HTR-8/SVneo (cell line): Measurements from ENCODE around the gene GRID2IP.

Experiments
- DNase-seq: peaks from one replicate; pipeline ENCODE4 v3.0.0; 2011; ENCODE audit warnings: low spot score, mixed read lengths; ENCODE audit not compliant: insufficient read length
- FAIRE-seq: peaks from 2 replicates; lab custom pipeline; 2011; peaks lifted over from hg19 to GRCh38; lab: Jason Lieb, UNC

The GRID2IP gene

DNA sequence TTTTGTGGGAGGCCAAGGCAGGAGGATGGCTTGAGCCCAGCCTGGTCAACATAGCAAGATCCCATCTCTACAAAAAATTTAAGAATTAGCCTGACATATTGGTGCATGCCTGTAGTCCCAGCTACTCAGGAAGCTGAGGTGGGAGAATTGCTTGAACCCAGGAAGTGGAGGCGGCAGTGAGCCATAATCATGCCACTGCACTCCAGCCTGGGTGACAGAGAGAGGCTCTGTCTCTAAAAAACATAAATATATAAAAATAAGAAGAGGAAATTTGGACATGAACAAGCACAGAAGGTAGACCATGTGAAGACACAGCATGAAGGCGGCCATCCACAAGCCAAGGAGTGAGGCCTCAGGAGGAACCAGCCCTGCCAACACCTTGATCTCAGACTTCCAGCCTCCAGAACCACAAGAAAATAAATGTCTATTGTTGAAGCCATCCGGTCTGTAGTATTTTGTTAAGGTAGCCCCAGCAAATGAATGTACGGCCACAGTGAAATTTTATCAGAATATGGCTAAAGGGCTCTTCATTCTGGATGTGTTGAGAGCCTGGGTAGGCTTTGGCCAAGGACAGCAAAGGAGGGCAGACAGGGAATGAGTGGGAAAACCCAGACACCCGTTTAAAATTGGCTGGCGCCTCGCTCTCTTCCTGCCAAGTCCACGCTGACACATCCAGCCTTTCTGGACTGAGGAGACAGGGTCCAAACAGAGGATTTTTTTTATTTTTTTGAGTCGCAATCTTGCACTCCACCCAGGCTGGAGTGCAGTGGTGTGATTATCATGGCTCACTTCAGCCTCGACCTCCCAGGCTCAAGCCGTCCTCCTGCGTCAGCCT lies 12.9 kb upstream of the GRID2IP start:
- FAIRE-seq, result no peak
- DNase-seq, result no peak

DNA sequence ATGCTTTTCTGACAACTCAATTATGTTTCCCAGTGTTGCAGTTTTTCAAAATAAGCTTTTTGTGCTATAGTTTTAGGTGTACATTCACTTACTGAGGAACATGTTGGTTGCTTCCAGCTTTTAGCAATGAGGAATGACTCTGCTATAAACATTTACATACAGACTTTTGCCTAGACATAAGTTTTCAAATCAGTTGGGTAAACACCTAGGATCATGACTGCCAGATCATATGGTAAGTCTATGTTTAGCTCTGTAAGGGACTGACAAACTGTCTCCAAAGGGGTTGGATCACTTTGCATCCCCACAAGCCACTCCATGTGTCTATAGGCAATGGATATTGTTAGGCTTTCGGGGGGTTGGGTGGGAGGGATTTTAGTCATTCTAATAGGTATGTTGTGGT lies 10.8 kb upstream of the GRID2IP start:
- FAIRE-seq (no peak), DNase-seq (no peak)

DNA sequence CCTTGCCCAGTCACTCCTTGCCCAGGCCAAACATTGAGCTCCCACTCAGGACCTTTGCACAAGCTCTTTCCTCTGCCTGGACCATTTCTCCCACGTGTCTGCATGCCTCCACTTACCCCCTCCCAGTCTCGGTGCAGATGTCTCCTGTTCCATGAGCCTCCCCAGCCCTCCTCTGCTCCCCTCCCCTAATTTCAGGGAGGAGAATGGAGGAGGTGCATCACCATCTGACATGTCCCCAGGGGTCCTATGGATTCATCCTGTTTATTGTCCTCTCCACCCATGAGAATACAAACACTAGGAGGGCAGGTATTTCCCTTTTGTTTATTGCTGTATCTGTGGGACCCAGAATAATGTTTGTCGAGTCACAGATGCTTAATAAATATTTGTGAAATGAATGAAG lies 8.6 kb upstream of the GRID2IP start:
- FAIRE-seq, result peak; percentile 4
- no peak for DNase-seq

DNA sequence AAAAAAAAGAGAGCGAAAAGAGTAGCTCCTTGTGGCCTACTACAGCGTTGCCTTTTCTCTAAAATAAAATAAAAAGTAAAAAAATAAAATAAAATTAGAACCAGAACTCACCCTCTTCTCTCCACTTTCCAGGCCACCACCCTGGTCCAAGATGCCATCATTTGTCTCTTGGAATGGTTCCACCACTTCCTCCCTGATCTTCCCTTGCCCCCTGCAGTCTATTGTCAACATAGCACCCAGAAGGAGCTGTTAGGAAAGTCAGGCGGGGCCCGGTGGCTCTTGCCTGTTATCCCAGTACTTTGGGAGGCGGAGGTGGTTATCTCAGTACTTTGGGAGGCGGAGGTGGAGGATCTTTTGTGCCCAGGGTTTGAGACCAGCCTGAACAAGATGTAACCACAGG lies 7.6 kb upstream of the GRID2IP start:
- DNase-seq, result peak; percentile 84
- FAIRE-seq, result no peak

DNA sequence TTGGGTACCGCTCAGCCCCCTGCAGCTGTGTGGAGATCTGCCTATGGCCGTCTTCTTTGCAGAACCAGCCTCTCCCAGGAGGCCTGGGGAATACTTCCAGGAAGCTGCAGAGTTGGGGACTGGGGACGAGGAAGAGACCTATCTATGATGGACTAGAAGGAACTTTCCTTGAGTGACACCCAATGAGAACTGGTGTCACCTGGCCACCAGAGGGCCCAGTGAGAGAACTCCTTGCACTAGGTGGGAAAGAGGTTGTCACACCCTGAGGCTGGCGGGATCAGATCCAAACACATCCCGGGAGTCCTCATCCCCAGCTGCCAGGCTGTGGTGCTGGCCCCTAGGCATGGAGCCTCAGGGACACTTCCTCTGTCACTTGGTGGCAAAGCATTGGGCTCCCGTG lies 4.9 kb upstream of the GRID2IP start:
- FAIRE-seq (no peak), DNase-seq (no peak)

DNA sequence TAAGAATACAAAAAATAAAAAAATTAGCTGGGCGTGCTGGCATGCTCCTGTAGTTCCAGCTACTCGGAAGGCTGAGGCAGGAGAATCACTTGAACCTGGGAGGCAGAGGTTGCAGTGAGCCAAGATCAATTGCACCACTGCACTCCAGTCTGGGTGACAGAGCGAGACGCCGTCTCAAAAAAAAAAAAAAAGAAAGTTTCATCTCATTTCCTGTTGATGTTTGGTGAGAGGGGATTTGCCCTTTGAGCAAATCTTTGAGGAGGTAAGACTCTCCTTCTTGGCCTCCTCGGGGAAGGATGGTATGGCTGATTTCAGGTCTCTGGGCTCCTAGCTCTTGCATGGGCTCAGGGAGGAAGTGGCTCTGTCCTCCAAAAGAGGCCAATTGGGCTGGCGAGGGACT lies 3.6 kb upstream of the GRID2IP start:
- no peak for FAIRE-seq

DNA sequence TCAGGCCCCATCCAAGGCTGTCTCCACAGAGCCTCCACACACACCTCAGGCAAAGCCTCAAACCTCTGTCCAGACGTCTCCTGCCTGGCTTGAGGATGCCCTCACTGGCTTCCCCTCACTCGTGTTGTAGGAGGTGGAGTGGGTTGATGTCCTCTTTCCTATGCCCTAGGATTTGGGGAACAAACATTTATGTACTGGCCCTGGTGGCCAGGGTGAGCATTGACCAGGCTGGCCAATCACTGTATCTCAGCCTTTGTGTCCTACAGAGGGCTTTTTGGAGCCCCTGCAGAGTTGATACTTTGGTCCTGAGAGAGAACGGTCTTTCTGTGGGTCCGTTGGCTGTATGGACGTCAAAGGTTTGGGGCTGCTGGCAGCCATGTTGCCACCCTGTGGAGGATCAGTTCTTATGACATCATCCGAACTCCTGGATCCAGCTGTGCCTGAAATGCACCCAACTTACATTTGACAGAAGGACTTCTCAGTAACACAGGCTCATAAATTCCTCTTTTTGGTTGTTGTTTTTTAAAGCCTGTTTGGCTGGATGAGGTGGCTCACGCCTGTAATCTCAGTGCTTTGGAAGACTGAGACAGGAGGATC lies 2.3 kb upstream of the GRID2IP start:
- FAIRE-seq (peak; percentile 77), DNase-seq (no peak)

More for the DNA sequence above, 3.6 kb upstream of the GRID2IP start:
- no peak for DNase-seq

DNA sequence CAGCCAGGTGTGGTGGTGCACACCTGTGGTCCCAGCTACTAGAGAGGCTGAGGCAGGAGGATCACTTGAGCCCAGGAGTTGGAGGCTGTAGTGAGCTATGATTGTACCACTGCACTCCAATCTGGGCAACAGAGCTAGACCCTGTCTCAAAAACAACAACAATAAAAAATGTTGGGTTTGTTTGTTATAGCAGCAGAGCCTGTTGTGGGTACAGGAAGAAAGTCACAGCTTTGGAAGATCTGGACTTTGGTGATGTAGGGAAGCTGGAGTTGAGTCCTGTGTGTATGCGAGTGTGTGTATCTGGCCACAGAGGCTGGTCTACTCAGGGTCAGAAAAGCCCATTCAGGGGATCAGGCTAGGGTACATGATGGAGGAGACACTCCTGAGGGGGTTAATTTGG lies 3.9 kb downstream of the GRID2IP start:
- DNase-seq (no peak), FAIRE-seq (no peak)

DNA sequence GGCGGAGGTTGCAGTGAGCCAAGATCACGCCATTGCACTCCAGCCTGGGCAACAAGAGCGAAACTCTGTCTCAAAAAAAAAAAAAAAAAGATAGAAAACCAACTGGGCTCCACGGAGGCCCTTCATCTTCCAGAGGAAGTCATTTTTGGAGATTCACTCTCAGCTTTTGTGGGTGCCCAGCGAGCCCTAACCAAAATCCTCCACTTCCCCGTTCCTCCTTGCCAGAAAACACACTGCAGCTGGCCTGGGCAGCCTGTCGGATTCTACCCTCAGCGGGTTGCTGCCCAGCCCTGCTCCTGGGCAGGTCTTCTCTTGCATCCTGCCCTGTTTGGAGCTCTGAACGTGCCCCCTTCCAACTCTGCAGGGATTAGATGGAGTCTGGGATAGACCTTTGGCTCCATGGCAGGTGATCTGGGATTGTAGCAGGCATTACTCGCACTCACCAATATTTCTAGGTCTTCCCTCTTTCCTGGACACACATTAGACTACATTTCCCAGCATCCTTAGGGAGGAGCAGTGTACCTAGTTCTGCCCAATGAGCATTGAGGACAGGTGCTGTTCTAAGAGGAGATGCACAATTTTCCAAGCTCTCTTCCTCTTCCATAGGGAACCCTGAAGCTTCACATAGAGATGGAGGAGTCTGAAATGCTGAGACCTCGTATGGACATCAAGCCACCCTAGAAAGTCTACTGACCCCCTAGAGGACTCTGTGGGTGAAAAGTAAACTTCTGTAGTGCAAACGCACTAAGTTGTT lies 4.6 kb downstream of the GRID2IP start:
- FAIRE-seq (no peak), DNase-seq (no peak)

DNA sequence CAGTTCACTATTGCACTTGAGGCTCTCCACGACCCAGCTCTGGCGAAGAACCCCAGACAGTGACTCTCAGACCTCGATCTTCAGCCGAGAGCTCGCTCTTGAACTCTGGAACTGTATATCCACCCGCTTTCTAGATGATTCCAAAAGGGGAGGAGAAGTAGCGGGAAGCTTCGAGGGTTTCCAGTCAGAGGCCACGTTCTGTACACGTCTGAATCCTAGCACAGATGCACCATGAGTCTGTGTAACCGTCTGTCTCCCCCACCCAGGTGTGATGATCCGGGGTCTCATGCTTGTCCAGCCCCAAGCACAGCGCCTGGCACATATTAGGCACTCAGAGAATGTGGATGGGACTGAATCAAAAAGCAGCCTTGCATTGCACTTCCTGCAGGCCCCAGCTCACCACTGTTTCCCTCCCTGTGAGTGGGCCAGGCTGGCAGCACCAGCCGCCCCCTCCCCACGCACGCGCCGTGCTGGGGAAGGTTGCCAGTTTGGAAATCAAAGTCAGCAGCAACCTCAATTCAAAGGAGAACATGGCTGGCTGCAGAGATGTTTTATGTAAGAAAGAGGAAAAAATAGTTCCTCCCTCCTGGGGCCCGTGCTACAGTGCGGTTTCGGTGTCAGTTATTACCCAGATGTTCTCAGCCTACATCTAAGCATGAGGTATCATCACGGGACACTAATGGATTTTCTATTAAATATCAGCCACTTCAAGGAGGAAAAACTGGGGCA lies 5.7 kb downstream of the GRID2IP start:
- FAIRE-seq (peak; percentile 54), DNase-seq (no peak)

DNA sequence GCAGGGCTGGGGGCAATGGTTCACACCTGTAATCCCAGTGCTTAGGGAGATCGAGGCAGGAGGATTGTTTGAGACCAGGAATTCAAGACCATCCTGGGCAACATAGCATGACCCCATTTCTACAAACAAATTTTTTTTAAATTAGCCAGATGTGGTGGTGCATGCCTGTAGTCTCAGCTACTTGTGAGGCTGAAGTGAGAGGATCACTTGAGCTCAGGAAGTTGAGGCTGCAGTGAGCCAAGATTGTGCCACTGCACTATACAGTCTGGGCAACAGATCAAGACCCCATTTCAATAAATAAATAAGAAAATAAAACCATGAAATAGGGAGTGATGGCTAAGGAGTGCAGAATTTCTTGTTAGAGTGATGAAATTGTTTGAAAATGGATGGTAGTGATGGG lies 8.9 kb downstream of the GRID2IP start:
- FAIRE-seq (no peak), DNase-seq (no peak)

DNA sequence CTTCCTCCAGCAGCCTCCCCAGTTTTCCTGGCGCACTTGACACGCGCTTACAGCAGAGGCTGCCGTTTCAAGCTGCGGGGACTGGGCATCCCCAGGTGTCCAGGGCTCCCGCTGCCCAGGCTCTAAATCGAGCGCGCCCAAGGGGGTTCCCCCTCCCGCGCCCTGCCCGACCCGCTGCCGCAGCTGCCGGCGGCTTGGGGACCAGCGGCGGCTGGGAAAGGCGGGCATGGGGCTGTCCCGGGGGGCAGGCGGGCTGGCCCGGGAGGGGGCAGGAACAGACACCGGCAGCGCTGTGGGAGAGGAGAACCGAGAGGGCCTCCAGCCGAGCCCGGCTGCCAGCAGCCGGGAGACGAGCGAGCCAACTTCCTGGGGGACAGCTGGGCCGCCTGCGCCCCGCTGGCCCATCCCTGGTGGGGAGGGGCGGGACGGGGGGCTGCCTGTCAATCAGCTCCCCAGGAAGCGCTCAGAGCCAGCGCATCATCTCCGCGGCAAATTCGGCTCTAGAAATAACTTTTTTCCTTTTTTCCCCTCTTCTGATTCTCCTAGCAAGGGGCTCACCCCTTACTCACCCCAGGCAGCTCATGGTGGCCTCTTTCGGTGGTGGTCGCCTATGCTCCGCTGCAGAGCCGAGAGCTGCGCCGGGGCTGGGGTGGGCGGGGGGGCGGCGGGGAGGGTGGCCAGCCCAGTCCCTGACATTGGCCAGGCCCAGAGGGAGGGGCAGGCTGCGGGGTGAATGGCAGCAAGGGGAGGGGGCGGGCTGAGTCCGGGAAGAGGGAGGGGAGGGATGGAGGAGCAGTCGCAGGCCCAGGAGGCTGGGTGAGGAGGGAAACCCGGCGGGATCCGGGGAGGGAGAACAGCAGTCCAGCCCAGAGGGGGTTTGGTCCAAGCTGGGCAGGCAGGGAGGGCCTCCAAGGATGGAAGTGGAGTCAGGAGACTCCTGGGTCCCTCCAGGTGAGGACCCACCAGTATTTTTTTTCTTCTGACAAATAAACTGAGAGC lies 14.7 kb downstream of the GRID2IP start:
- peak; percentile 93 for FAIRE-seq
- peak; percentile 98 for DNase-seq

DNA sequence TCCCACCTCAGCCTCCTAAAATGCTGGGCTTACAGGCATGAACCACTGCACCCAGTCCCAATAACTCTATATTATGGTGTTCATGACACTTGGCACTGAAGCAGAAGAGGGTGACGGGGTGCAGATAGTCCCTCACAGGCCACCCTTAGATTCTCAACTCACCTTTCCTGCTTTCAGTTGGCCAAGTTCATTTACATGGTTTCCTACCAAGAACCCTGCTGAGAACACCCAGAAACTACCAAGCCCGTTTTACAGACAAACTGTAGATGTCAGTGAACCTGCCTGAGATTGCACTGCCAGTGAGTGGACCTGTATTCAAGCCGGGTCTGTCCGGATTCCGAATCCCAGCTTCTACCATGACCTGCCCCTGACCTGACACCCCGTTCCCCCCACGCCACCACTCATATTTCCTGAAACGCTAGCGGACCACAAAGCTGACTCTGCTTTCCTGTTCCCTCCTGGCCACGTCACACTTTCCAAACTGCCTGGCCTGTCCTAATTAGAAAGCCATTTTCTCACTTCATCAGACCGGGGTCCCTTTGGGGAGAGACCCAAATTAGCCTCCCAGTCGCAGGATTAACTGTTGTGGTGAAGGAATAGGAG lies 17.3 kb downstream of the GRID2IP start:
- FAIRE-seq, result no peak
- DNase-seq, result no peak

DNA sequence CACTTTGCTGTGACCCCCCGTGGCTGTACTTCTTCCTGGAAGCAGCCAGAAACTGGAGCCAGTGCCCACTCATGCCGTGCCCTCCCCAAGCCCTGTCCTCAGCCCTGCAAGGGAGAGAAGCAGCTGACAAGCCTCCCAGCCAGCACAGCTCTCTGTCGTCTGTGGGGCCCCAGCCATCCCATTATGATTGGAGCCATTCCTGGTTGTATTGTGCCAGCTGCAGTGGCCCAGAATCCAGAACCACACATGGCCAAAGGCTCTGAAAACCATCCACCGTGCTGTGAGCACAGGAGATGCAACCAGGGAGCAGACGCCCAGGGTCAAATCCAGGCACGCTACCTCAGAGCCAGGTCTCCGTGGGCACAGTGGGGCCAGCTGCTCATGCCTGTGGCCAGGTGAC lies 18.7 kb downstream of the GRID2IP start:
- no peak for FAIRE-seq
- no peak for DNase-seq

DNA sequence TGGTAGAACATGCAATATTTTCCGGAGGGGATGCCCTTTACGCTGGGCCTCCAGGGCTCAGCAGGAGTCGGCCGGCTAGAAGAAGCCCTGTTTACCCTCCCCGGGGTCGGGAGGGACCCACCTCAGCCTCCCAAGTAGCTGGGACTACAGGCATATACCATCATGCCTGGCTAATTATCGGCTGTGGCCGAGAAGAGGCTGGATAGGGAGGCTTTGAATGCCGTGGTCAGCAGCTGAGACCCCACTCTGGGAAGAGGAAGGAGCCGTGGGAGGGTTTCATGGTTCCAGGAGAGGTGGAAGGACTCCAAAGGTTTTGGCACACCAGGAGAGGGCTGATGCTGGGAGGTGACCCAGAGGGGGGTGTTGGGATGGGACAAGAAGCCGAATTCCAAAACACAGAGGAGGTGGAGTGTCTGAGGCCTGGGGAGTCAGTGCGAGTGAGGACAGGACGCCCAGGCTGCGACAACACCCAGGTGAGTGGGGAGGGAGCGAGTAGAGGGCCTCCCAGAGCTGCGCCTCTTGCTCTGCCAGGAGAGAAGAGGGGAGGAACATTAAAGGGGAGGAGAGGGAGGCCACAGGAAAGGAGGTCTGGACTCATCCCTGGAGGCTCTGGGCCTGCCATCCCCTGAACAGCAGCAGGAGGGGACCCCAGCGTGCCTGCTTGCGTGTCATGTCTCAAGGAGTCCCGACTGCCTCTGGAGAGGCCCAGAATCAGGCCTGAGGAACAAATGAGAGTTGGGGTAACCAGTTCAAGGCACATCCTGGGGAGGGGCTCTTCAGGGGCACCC lies 19.6 kb downstream of the GRID2IP start:
- no peak for FAIRE-seq
- DNase-seq, result no peak

DNA sequence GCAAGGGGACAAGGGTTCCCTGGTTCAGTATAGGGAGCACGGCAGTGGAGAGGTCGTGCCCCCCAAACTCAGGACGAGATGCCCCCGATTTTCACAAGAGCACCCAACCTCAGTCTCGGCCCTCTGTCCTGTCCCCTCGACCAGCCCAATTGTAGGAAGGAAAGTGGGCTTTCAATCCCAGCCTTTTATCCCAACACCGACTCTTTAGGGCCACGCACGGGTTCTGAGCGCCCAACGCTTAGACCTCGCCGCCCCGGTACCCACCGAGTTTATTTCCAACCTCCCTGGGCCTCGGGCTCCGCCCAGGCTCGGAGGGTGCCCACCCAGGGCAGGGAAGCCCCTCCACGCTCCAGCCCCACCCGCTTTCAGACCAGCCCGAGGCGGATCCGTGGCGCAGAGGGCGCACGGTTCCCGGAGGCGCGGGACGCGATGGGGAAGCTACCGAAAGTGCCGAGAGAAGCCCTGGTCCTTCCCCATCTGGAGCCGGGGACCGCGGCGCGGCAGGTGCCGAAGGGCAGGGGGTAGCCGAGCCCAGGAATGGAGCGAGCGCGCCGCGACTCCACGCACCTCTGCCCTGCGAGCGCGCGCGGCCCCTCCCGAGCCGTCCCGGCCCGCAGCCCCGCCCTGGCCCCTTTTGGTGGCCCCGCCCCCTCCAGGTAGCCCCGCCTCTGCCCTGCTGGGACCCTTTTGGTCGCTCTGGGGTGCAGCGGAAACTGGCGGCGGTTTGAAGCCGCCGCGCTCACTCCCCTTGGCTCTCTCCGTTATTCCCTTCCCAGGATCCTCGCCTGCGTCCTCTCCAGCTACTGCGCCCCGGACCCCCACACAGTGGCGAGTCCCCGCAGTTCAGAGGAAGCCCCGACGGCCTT lies 20.4 kb downstream of the GRID2IP start:
- DNase-seq, result peak; percentile 73
- peak; percentile 68 for FAIRE-seq

DNA sequence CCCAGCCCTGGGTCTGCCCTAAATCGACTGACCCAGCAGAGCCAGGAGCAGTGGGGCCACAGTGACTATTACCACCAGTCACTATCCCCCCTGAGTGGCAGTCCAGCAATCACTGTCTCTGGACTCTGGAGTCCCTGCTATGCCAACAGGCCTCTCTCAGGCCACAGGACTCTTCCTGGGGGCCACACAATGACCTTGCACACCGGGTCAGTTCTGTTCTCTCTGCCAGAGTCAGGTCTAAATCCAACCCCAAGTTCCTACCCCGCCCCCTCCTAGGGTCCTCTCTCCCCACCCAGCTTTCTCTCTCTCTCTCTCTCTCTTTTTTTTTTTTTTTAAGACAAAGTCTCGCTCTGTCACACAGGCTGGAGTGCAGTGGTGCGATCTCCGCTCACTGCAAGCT lies 21.6 kb downstream of the GRID2IP start:
- DNase-seq (no peak), FAIRE-seq (peak; percentile 36)
